D721Med (cell line): Measurements from ENCODE around the gene ATP8A1.

ENCODE experiments used
- DNase-seq: peaks from one replicate; pipeline ENCODE4 v3.0.0; 2011; ENCODE audit warnings: low spot score; ENCODE audit not compliant: insufficient read length
- FAIRE-seq: peaks from 2 replicates; lab custom pipeline; 2011; peaks lifted over from hg19 to GRCh38; lab: Jason Lieb, UNC
- CTCF ChIP-seq: IDR thresholded peaks from 2 replicates; pipeline ENCODE4 v1.5.1; 2012; ENCODE audit warnings: mild to moderate bottlenecking, control low read depth; ENCODE audit not compliant: insufficient read depth; ENCODE audit errors: missing control alignments

Gene ATP8A1

GRCh38 chr4:42482516-42483327, 174.2 kb downstream of the ATP8A1 start:
- no peak for TF ChIP-seq CTCF
- FAIRE-seq (no peak), DNase-seq (no peak)

GRCh38 chr4:42480717-42481116, 176.2 kb downstream of the ATP8A1 start:
- TF ChIP-seq CTCF: no peak
- FAIRE-seq: no peak
- DNase-seq: no peak

GRCh38 chr4:42480281-42480680, 176.6 kb downstream of the ATP8A1 start:
- DNase-seq (no peak), FAIRE-seq (no peak)
- TF ChIP-seq CTCF: no peak

GRCh38 chr4:42478946-42479345, 178.0 kb downstream of the ATP8A1 start:
- FAIRE-seq: no peak
- no peak for TF ChIP-seq CTCF
- no peak for DNase-seq

GRCh38 chr4:42478509-42478908, 178.4 kb downstream of the ATP8A1 start:
- DNase-seq: no peak
- no peak for TF ChIP-seq CTCF

GRCh38 chr4:42474406-42474805, 182.5 kb downstream of the ATP8A1 start:
- TF ChIP-seq CTCF: no peak
- no peak for DNase-seq
- FAIRE-seq: no peak

More at GRCh38 chr4:42478509-42478908, 178.4 kb downstream of the ATP8A1 start:
- FAIRE-seq: no peak

- DNase-seq (no peak), FAIRE-seq (no peak)
- no peak for TF ChIP-seq CTCF
Observed at GRCh38 chr4:42473071-42473684, 183.7 kb downstream of the ATP8A1 start.
